ENCODE data around the gene WNT1.

The WNT1 gene

GRCh38 chr12:49013428-49013827 lies 35.3 kb downstream of the WNT1 start:
- no peak for DNase-seq

GRCh38 chr12:49014547-49014946 lies 36.4 kb downstream of the WNT1 start:
- no peak for DNase-seq

GRCh38 chr12:49015196-49015595 lies 37.1 kb downstream of the WNT1 start:
- DNase-seq, result no peak

- peak; percentile 27 for DNase-seq
These were observed 39.8 kb downstream of the WNT1 start for GRCh38 chr12:49017891-49018260.

- DNase-seq, result peak; percentile 94
These were observed 40.4 kb downstream of the WNT1 start, which contains the start of gene PRKAG1 for GRCh38 chr12:49018261-49019119. Gene PRKAG1 (minus strand): TSS chr12:49018776. CDS start chr12:49018740, 36 bp downstream.

GRCh38 chr12:49019120-49019430 lies 41.0 kb downstream of the WNT1 start:
- DNase-seq, result no peak

- peak; percentile 43 for DNase-seq
These were observed 41.6 kb downstream of the WNT1 start for GRCh38 chr12:49019443-49020324.

GRCh38 chr12:49020441-49020840 lies 42.3 kb downstream of the WNT1 start:
- no peak for DNase-seq

- DNase-seq, result no peak
These were observed 43.3 kb downstream of the WNT1 start for GRCh38 chr12:49021292-49021915.

- DNase-seq, result no peak
These were observed 44.5 kb downstream of the WNT1 start for GRCh38 chr12:49022558-49023178.

- DNase-seq, result no peak
These were observed 45.7 kb downstream of the WNT1 start for GRCh38 chr12:49023812-49024211.

GRCh38 chr12:49024543-49024942 lies 46.4 kb downstream of the WNT1 start:
- DNase-seq, result no peak

GRCh38 chr12:49025463-49025862 lies 47.3 kb downstream of the WNT1 start:
- no peak for DNase-seq

- DNase-seq, result no peak
These were observed 48.0 kb downstream of the WNT1 start for GRCh38 chr12:49026101-49026500.

- no peak for DNase-seq
These were observed 48.8 kb downstream of the WNT1 start for GRCh38 chr12:49026678-49027480.

- DNase-seq, result no peak
These were observed 49.9 kb downstream of the WNT1 start for GRCh38 chr12:49027846-49028555.

- no peak for DNase-seq
These were observed 50.6 kb downstream of the WNT1 start for GRCh38 chr12:49028666-49029275.

- DNase-seq, result no peak
These were observed 52.0 kb downstream of the WNT1 start for GRCh38 chr12:49030119-49030518.

- no peak for DNase-seq
These were observed 52.8 kb downstream of the WNT1 start for GRCh38 chr12:49030714-49031572.

GRCh38 chr12:49031573-49032161 lies 53.5 kb downstream of the WNT1 start:
- DNase-seq, result no peak

Measured in stimulated activated CD4-positive, alpha-beta T cell treated with anti-CD3 and anti-CD28 coated beads, Interleukin-4, amount 100 ng/mL, for 1 hour (primary cell).